Parathyroid adenoma (tissue), 2 donors: ENCODE measurements around the gene CHDH.

Source experiments
- H2AFZ ChIP-seq: fragments of 300-600 bp; sonication (generic); one replicate; pipeline ENCODE4 v1.7.0; 2017; ENCODE audit warnings: antibody characterized with exemption, mild to moderate bottlenecking
- H3K27ac ChIP-seq: fragments of 300-600 bp; sonication (generic); one replicate; pipeline ENCODE4 v1.7.0; 2017
- H3K27me3 ChIP-seq: fragments of 300-600 bp; sonication (generic); one replicate; pipeline ENCODE4 v1.7.0; 2017; ENCODE audit warnings: low read length; ENCODE audit not compliant: control insufficient read depth, insufficient read depth
- H3K36me3 ChIP-seq: fragments of 300-600 bp; sonication (generic); one replicate; pipeline ENCODE4 v1.7.0; 2017; ENCODE audit warnings: low read length; ENCODE audit not compliant: control insufficient read depth, insufficient read depth
- H3K4me1 ChIP-seq: fragments of 300-600 bp; sonication (generic); one replicate; pipeline ENCODE4 v1.7.0; 2017; ENCODE audit warnings: control low read depth
- H3K4me2 ChIP-seq: fragments of 300-600 bp; sonication (generic); one replicate; pipeline ENCODE4 v1.7.0; 2017; ENCODE audit warnings: low read length
- H3K4me3 ChIP-seq: fragments of 300-600 bp; sonication (generic); one replicate; pipeline ENCODE4 v1.7.0; 2017; ENCODE audit warnings: low read depth, low read length
- H3K79me2 ChIP-seq: fragments of 300-600 bp; sonication (generic); one replicate; pipeline ENCODE4 v1.7.0; 2017; ENCODE audit warnings: control low read depth
- H3K9ac ChIP-seq: fragments of 300-600 bp; sonication (generic); one replicate; pipeline ENCODE4 v1.7.0; 2017; ENCODE audit warnings: mild to moderate bottlenecking
- H3K9me3 ChIP-seq: fragments of 300-600 bp; sonication (generic); one replicate; pipeline ENCODE4 v1.7.0; 2017; ENCODE audit warnings: low read length; ENCODE audit not compliant: control insufficient read depth
- TF ChIP-seq, protein P1 (sequence below): fragments of 300-600 bp; sonication (generic); IDR thresholded peaks from one replicate; pipeline ENCODE4 v1.7.0; 2017; ENCODE audit warnings: antibody characterized with exemption, mild to moderate bottlenecking
- donor health status: primary hyperparathyroidism.

Gene CHDH

GRCh38 chr3:53804697-53805462 lies 41.3 kb downstream of the CHDH start:
- Histone ChIP-seq H3K27me3 (no peaks in the 10 kb centered on the region), H3K4me2 (no peak overlapping the region), H3K79me2 (no peaks in the 10 kb centered on the region), H2AFZ (no peak overlapping the region), H3K9ac (no peak overlapping the region), H3K27ac (no peak overlapping the region), H3K36me3 (no peaks in the 10 kb centered on the region), H3K9me3 (no peaks in the 10 kb centered on the region), H3K4me1 (no peaks in the 10 kb centered on the region), H3K4me3 (no peak overlapping the region)
- TF ChIP-seq, protein P1, sequence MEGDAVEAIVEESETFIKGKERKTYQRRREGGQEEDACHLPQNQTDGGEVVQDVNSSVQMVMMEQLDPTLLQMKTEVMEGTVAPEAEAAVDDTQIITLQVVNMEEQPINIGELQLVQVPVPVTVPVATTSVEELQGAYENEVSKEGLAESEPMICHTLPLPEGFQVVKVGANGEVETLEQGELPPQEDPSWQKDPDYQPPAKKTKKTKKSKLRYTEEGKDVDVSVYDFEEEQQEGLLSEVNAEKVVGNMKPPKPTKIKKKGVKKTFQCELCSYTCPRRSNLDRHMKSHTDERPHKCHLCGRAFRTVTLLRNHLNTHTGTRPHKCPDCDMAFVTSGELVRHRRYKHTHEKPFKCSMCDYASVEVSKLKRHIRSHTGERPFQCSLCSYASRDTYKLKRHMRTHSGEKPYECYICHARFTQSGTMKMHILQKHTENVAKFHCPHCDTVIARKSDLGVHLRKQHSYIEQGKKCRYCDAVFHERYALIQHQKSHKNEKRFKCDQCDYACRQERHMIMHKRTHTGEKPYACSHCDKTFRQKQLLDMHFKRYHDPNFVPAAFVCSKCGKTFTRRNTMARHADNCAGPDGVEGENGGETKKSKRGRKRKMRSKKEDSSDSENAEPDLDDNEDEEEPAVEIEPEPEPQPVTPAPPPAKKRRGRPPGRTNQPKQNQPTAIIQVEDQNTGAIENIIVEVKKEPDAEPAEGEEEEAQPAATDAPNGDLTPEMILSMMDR, result no peak

GRCh38 chr3:53803816-53804695 lies 42.2 kb downstream of the CHDH start:
- H3K27me3 ChIP-seq, result no peaks in the 10 kb centered on the region
- no peak overlapping the region for H3K9ac ChIP-seq
- no peak overlapping the region for H2AFZ ChIP-seq
- TF ChIP-seq, protein P1, result no peak
- H3K9me3 ChIP-seq, result no peaks in the 10 kb centered on the region
- H3K79me2 ChIP-seq, result no peaks in the 10 kb centered on the region
- H3K36me3 ChIP-seq, result no peaks in the 10 kb centered on the region
- no peak overlapping the region for H3K27ac ChIP-seq
- H3K4me2 ChIP-seq, result no peak overlapping the region
- H3K4me1 ChIP-seq, result no peaks in the 10 kb centered on the region
- H3K4me3 ChIP-seq, result no peak overlapping the region

DNA sequence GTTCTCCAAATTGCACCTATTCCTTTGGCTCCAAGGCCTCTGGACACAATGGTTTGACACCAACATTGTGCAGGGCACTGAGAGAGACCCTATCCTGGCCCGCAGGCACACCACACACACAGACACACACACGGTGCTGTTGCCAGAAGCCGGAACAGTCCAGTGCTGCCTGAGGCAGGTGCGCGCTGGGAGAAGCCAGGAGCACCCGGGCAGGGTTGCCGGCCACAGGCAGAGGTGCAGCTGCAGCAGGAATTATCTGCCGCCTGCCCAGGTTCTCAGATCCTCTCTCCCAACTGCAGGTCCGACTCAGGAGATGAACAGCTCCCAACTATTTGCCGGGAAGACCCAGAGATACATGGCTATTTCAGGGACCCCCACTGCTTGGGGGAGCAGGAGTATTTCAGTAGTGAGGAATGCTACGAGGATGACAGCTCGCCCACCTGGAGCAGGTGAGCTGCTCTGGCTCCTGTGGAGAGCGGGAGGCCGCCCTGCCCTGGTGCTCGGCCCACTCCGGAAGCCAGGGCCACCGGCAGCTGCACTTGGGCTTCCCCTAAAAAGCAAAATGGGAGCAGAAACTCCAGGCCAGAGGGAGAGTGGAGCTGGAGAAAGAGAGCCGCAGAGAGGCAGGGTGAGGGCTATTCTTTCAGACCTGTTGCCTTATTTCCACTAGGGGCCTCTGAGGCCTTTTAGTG lies 42.9 kb downstream of the CHDH start:
- TF ChIP-seq, protein P1, result no peak
- Histone ChIP-seq H3K4me3 (no peak overlapping the region), H3K4me1 (no peaks in the 10 kb centered on the region), H3K4me2 (no peak overlapping the region), H3K9me3 (no peaks in the 10 kb centered on the region), H3K27ac (no peak overlapping the region), H2AFZ (no peak overlapping the region), H3K9ac (no peak overlapping the region), H3K79me2 (no peaks in the 10 kb centered on the region), H3K36me3 (no peaks in the 10 kb centered on the region), H3K27me3 (no peaks in the 10 kb centered on the region)

DNA sequence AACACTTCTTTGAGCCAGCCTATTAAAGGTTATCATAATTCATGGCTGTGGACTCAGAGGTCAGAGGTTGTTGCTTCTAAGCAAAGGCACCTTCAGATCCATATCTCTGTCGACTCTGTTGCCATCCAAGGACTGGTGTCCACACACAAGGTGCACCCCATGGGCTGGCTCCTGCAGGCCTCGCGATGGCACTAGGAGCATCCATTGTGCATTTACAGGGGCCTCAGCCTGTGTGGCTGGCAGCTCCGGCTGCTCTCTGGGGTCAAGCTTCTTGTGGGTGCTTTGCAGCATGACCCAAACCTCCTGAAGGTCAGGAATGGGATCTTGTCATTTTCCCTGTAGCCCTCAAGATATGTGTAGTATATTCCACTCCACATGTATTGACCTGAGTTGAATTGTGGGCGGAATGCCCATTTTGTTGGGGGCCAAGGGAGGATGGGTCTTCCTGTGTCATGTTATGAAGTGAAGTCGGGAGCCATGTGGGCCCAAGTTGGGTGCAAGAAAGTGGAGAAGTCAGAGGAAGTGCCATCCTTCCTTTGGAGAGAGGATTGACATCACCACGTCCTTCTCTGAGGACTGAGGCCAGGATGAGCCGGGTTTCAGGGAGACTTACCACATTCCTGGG lies 43.9 kb downstream of the CHDH start:
- Histone ChIP-seq H3K4me1 (no peaks in the 10 kb centered on the region), H3K4me2 (no peak overlapping the region), H3K9ac (no peak overlapping the region), H3K27ac (no peak overlapping the region), H3K27me3 (no peaks in the 10 kb centered on the region), H2AFZ (no peak overlapping the region), H3K4me3 (no peak overlapping the region), H3K9me3 (no peaks in the 10 kb centered on the region), H3K79me2 (no peaks in the 10 kb centered on the region), H3K36me3 (no peaks in the 10 kb centered on the region)
- TF ChIP-seq, protein P1, result no peak
